Right kidney (tissue), 1 donor: ENCODE measurements around the gene ANO8.
"Not testable (repeated sequence)": the region's sequence is repeated elsewhere in the genome, so short reads cannot be mapped to it uniquely, and the experiment has no call there.

Experiments used
- DNase-seq: peaks from one replicate; pipeline ENCODE4 v3.0.0-alpha.2; 2016

ANO8 gene

DNA sequence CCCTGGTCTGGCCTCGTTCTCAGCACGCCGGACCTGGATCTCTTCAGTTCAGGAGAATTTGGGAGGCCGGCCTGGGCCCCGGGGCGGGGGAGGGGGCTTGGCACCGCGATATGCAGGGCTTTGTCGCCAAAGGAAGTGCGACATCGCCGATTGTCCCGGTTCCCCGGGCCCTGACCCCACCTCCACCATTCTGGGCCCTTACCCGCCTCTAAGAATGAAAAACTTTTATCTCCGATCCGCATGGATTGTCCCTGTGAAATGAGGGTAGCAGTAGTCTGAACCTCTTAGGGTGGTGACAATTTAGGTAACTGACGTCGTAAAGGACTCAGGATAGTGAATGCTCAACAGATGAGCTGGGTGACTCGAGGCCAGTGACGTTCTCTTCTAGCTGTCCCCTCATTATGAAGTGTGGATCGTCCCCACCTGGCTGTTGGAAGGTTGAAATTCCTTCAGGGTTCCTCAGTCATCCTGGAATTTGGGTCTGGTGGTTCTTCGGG lies 24.6 kb downstream of the ANO8 start:
- no peak for DNase-seq

GRCh38 chr19:17309198-17309964 lies 25.3 kb downstream of the ANO8 start, which contains the start of gene DDA1:
Gene DDA1 (plus strand): TSS chr19:17309563. CDS start chr19:17309655, 92 bp downstream.
- DNase-seq, result peak; percentile 79

GRCh38 chr19:17307876-17308377 lies 26.7 kb downstream of the ANO8 start:
- DNase-seq, result no peak

GRCh38 chr19:17306285-17306714 lies 28.4 kb downstream of the ANO8 start:
- DNase-seq, result no peak

DNA sequence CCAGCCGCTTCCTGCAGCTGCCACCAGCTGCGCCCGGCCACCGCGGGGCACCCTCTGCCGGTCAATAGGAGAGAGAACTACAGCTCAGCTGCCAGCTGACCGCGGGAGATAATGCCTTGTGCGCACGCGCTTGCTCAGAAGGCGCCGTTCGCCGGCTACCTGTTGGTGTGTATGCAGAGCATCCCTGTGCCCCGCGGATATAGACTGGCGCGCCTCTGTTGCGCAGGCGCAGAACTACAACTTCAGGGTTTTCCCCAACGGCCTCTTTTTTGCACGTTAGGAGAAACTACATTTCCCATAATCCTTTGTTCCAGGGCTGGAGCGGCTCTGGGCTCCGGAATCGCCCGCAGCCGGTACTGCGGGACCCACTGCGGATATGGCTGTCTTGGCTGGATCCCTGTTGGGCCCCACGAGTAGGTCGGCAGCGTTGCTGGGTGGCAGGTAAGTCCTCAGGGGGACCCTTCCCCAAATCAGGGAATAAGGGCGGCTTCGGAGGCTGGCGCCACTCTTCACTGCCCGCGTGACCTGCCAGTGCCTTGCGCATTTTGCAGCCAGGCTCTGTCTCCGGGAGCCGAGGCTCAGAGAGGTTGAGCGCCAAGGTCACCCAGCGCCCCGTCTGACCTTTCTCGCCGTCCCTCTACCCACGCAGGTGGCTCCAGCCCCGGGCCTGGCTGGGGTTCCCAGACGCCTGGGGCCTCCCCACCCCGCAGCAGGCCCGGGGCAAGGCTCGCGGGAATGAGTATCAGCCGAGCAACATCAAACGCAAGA lies 29.0 kb downstream of the ANO8 start, which contains the start of gene MRPL34:
MRPL34 (plus strand) TSS at position 356 of the 768 bp plus-strand sequence; CDS start at position 377, 21 bp downstream.
- DNase-seq, result peak; percentile 95

DNA sequence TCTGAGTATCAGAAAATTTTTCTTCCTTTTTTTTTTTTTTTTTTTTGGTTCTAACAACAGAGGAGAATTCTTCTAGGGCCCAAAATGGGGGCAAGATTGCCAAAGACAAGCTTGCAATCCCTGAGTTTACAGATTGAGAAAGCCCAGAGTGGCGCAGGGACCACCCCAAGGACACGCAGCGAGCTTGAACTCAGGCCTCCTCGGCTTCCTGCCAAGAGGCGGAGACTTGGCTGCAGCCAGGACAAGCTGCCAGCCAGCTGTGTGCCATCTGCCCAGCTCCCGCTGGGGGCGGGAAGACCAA lies 29.5 kb downstream of the ANO8 start:
- DNase-seq, result no peak

DNA sequence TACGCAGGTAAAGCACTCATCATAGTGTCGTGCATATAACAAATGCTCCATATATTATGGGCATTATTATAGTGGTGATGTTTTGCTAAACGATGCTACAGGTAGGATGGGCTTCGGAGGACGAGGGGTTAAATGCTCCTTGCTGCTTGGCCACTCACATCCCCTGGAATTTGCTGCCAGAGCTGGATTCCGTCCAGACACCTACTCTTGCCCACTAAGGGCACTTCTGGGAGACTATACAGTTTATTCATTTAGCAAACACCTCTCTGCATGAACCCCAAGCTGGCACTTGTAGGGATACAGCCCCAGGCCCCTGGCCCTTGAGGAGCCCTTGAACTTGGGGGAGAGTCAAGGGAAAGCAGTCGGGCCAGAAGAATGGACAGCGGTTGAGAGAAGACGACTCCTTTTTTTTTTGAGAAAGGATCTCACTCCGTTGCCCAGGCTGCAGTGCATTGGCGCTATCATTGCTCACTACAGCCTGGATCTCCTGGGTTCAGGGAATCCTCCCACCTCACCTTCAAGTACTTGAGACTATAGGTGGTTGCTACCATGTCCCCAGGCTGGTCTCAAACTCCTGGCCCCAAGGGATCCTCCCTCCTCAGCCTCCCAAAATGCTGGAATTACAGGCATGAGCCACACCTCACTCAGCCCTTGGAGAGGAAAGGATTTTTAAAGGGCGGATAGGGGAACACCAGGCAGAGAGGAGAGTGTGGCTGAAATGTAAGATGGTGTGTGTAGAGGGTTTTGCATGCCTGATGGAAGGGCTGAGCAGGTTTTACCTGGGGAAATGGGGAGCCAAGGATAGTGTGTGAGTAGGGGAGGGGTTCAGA lies 30.1 kb downstream of the ANO8 start:
- DNase-seq, result no peak

GRCh38 chr19:17303940-17304267 lies 30.8 kb downstream of the ANO8 start:
- no peak for DNase-seq

DNA sequence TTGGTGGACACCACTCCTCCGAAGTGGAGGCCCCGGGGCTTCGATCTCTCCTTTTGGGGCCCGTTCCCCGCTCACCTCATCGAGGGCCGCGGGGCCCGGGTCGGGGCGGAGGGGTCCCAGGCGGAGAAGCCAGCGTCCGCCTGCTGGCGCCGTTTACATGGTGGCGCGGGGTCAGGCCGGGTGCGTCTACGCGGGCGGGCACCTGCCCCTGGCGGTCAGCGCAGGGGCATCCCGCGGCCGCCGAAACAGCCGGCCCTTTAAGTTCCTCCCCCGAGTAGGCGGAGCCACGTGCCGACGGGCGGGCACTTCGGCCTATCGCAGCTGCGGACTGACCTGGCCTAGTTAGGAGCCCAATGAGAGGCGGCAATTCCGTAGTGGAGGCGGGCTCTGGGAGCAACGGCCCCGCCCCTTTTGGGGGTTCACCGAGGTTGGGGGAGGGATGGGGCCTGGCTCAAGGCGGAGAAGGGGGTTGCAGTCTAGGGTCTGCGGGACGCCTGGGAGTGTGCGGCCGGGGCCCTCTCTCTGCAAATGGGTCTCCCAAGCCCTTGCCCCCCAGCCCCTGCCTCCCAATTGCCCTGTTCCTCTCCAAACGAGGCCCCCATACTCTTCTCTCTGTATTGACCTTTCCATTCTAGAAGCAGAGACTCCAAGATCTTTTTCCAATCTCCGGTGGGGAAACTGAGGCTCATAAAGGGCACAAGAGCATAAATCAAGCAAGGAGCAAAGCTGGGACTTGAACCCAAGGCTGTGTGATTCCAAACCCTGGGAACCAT lies 31.3 kb downstream of the ANO8 start, which contains the start of gene ABHD8:
ABHD8 (minus strand) TSS at position 259 of the 773 bp plus-strand sequence. CDS start 1,809 bp downstream, outside the sequence.
- DNase-seq, result peak; percentile 86

DNA sequence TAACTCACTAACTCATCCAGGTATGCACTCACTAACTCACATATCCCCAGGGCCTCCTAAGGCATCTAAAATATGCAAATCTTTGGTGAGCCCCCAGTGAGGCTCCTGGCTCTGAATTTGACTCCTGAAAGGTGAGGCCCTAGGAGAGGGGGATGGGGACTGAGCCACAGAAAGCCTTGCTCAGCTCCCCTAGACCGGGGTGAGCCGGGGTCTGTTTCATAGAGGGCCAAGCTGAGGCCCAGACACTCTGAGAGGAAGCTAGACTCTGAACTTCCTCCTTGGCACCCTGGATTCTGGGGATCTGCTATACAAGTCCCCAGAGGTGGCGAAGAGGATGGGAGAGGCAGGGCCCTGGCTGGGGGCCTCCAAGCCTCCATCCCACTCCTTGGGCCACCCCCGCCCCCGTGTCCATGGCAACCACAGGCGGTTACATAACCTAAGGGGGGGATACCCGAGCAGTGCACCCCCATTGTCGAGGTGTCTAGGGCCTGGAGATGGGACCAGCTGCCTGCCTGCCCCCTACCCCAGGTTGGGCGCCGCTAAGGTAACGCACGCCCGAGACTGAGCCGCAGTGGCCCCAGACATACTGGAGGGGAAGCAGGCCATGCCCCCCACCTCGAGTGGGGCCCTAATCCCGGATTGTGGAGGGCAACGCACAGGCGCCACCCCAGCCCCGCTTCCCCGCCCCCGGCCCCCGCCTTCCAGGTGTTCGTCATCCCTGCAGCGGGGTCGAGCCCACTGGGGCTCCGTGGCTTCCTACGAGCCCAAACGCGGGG lies 32.1 kb downstream of the ANO8 start:
- no peak for DNase-seq

DNA sequence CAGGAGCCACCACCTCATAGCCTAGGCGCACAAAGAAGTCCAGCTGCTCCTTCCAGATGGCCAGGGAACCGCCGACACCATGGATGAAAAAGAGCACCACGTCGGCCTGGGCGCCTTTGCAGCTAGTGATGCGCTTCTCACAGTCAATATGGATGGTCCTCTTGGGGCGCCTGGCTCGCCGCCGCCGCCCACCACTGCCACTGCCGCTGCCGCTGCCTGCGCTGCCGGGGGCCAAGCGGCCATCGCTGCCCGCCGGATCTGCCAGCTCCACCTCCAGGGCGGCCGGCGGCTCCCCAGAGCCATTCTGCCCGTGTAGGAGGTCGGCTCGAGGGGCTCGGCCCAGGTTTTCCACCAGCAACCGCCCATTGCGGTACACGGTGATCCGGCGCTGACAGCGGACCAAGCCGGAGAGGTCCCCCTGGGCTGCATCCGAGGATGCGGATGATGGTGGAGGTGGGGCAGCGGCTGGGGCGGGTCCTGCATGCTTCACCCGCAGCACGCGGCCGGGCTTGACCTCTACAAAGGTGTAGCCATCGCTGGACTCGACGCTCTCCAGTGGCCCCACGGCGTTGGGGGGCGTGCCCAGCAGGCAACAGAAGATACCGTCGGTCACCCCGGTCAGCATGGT lies 33.5 kb downstream of the ANO8 start:
- no peak for DNase-seq

- DNase-seq, result no peak
Observed at GRCh38 chr19:17296976-17297375, 37.7 kb downstream of the ANO8 start.

DNA sequence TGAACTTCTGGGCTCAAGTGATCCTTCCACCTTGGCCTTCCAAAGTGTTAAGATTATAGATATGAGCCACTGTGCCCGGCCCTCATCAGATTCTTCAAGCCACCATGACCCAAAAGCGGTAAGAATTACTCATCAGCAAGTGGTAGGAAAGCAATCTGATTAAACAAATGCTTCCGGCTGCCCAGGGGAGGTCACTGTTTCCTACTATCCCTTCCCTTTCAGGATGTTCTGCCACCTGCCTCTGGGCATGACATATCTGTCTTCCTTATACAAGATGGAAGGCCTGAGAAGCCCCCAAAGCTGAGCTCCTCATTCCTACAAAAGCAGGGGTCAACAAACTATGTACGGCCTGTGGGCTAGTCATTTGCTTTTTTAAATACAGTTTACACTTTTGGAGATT lies 38.4 kb downstream of the ANO8 start:
- no peak for DNase-seq

DNA sequence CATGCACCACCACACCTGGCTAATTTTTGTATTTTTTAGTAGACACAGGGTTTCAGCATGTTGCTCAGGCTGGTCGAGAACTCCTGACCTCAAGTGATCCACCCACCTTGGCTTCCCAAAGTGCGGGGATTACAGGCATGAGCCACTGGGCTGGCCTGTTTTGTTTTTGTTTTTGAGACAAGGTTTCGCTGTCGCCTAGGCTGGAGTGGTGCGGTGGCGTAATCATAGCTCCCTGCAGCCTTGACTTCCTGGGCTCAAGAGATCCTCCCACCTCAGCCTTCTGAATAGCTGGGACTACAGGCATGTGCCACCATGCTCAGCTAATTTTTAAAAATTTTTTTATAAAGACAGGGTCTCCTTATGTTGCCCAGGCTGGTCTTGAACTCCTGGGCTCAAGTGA lies 39.1 kb downstream of the ANO8 start:
- DNase-seq, result not testable (repeated sequence)

GRCh38 chr19:17294051-17294891 lies 40.4 kb downstream of the ANO8 start:
- DNase-seq, result no peak

GRCh38 chr19:17293605-17294004 lies 41.0 kb downstream of the ANO8 start:
- no peak for DNase-seq

GRCh38 chr19:17292301-17293074 lies 42.2 kb downstream of the ANO8 start:
- peak; percentile 88 for DNase-seq

DNA sequence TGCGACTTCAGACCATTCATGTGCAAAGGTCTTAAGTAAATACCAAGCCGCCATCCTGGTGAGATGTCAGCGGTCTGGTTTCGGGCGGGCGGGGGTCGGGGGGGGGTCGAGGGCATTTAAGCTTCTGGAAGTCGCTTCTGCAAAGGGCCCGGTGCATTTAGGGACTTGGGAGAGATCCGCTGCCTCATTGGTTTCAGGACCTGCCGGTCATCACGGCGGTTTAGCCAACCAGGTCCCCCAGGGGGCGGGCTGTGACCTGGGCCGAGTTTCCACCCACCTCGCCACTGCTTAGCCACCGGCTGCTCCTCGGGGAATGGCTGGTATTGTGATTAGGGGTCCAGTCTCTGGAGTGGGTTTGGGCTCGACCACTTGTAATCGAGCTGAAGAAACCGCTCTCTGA lies 45.2 kb downstream of the ANO8 start:
- DNase-seq, result no peak
